Right kidney (tissue), 1 donor: ENCODE results near the gene HEXIM1.

ENCODE experiments used
- DNase-seq: peaks from one replicate; pipeline ENCODE4 v3.0.0-alpha.2; 2016

Gene HEXIM1

DNA sequence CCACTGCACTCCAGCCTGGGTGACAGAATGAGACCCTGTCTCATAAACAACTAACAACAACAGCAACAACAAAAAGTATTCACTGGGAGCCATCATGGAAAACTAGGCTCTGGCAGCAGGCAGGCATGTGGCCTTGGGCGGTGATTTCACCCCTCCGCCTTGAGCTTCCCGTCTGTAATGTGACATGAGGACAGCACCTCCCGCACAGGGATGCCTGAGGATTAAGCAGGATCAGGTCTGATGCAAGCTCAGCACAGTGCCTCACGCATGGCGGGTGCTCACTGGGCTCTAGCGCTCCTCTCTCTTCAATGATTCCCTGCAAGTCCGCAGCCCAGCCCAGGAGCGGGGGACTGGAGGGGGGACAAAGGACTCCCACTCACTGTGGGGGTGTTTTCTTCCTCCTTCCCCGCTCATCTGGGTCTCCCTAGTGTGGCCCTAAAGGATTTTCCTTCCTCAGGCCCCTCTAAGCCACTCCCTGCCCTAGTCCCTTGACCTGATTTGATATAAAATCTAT is 18.8 kb upstream of the HEXIM1 start:
- no peak for DNase-seq

DNA sequence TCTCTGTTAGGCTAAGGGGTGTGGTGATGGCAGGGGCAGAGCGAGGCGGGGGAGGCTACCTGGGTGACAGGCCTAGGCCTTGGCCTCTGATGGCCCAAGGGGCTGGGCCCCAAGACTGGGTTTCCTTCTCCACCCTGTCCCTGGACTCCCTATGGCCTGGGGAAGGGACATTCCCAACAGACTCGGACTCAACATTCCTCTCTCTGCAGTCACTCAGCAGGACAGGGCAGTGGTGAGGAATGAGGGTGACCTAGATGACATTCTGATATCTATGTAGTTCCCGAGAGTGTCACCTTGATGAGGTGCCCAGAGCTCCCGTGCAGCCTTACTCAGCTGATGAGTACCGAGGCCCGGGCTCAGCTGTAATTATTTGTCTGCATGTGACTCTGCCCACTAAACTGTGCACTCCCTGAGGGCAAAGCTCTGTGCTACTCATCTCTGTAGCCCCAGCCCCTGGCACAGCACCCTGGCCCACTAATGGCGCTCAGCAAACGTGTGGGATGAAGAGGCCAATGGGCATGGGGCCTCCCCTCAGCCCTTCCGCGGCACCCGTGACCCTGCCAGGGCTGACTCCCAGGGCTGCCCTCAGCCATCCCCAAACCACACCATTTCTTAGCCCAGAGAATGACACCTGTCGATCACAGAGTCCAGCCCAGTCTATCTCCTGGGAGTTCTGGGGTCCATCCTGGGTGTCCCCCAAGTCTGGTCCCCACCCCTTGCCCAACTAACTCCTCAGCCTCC is 18.2 kb upstream of the HEXIM1 start:
- no peak for DNase-seq

DNA sequence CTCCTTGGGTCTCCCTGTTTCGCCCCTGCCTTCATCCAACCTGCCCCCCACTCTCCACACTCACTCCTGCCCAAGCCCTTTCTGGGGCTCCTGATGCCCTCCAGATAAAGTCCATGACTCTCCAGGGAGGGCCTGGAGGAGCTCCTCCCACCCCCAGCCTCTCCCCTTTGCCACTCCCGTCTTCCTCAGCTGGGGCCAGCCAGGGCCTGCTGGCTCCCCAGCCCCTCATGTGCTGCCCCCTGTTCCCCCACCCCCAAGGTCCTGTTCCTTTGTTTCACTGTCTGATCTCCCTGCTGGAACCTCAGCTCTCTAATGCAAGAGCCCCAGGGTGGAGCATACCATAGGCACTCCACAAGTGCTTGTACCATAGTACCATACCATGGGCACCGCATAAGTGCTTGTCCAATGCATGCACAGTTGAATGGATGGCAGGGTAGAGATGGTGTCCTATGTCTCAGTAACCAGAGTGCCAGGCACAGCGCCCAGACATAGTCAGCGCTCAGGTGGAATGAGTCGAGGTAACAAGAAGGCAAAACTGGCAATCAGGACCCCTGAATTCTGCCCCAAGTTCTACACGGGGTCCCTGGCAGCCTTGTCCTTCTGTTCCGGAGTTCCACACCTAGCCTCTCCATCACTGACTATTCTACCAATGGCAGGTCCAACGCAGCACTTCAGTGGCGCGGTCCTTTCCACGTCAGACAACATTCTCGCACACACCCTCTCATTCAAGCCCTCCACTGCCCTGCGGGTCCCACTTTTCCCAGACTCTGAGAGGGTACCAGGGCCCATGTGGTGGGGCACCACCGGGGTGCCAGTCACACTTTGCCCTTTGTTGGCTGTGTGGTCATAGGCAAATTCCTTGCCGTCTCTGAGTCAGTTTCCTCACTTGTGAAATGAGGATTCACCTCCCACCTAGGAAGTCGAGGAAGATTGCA is 17.3 kb upstream of the HEXIM1 start:
- DNase-seq: no peak

DNA sequence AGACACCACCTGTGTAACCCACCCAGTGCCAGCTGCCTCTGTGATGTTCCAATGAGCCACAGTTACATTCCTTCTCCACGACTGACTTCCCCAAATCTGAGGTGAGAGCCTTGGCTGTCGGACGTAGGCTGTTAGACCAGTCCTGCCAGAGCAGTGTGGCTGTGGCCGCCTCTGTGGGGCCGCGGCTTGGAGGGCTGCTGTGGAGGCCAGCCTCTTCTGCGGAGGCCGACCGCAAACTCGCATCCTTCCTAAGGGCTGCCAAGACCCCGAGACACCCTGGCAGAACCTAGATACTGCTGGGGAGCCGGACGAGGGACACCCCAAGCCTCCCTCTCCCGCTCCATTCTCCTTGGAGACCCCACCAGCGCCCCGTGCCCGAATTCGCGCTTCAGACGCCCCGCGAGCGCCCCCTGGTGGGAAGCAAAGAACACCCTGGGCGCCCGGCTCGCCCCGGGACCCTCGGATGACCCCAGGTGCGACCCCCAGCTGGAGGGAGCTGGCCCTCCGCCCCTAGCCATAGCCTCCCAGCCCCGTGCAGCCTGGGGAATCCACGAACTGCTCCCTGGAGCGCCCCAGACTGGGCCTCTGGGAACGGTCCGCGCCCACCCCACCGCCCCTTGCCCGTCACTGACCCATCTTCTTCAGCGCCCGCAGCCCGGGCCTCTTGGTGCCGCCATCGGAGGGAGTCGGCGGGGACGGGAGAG is 16.5 kb upstream of the HEXIM1 start:
- peak; percentile 78 for DNase-seq

DNA sequence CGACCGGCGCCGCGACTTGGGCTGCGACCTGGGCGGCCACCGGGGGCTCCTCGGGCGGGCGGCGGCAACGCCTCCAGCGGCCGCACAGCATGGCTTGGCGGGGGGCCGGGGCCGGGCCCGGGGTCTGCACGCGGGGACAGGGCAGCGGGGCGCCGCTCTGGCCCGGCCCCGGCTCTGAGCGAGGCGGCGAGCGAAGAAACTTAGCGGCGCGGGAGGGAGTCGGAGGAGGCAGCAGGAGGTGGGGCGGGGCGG is 16.0 kb upstream of the HEXIM1 start, which contains the start of gene PLCD3:
TSS of gene PLCD3 (minus strand) at position 196 of the 252 bp plus-strand sequence. CDS start at position 91, 105 bp downstream.
- no peak for DNase-seq

DNA sequence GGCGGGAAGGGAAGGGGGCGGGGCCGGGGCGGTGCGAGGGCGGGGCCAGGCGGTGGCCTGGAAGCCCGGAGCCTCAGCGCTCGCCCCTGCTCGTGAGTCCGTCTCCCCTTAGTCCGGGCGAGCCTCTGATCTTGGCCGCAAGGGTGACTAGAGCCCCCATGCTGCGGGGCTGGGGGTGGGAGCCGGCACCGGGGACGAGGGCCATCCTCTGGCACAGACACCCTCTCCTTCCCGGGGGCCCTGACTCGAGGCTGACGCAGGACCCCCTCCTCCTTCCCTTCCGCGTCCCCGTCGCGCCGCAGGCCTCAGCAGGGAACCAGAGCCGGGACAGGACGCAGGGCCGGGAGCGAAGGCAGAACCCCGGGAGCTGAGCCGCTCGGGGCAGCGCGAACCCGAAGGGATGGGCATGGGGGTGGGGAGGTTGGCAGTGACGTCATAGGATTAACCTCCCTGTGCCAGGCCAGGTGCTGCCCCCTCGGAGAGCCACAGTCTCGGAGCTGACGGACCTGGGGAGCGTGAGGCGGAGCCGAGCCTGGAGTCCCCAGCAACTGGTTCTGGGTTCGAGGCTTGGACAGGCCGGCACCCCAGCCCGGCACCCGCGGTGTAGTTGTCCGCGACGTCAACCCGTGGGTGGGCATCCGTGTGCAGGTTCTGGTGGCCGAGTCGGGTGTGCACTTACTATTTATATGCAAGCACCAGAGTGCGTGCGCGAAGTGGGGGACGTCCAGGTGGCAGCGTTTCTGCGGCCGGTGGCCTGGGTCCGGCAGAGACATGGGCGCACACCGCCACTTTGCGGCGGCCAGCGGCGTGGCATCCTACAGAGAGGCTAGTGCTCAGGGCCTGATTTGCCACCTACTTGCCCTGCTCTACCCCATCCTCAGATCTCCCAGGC is 15.5 kb upstream of the HEXIM1 start:
- DNase-seq: peak; percentile 93

DNA sequence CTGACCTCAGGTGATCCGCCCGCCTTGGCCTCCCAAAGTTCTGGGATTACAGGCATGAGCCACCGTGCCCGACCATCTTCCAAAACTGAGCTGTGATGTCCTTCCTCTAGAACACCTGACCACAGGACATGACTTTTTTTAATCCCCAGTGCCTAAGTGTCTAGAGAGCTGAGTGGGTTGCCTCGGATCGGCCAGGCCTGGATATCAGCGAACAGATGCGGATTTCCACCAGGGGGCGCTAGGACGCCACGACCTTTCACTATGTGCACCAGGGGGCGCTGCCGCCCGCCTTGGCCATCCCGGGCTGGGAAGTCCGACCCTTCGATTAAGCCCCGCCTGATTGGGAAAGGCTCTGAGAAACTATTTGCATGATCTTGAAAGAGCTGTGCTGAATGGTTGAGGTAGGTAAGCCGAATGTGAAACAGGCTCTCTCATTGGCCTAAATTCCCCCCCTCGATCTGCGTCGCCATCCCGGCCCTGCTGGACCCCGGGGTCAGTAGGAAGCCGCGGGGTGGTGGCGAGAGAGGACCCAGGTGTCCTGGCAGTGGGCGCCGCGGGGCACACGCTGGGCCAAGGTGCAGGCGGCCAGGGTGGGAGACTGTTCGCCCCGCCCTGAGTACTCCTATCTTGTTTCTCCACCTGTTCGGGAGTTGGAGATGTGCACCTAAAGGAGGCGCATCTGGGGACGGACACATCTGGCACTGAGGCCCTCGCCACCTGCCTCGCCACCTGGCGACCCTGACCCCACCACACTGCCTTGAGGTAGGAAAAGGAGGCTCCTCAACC is 12.9 kb upstream of the HEXIM1 start, which contains the start of gene ACBD4:
TSS of gene ACBD4 (plus strand) at position 496 of the 786 bp plus-strand sequence. CDS start 458 bp downstream, outside the sequence.
- DNase-seq: peak; percentile 91

DNA sequence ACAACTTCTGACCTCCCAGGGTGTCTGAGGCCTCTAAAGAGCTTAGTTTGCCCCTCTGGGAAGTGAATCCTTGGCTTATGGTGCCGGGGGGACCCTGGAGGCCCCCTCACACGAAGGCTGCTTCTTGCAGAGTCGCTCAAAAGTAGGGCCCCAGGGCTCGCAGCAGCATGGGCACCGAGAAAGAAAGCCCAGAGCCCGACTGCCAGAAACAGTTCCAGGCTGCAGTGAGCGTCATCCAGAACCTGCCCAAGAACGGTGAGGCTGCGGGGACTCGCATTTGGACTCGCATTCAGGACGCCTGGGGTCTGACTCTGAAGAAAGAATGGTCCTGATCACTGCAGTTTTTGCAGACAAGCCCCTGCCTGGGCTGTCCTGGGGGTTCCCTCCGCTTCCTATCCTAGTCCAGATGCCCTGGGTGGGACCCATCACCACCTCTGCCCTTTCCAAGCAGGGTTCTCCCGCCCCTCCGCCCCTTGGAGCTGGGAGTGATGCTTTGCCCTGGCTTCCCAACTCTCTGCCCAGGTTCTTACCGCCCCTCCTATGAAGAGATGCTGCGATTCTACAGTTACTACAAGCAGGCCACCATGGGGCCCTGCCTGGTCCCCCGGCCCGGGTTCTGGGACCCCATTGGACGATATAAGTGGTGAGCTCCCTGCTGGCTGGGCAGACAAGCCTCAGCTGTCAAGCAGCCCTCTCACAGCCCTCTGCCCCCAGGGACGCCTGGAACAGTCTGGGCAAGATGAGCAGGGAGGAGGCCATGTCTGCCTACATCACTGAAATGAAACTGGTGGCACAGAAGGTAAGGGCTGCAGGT is 12.1 kb upstream of the HEXIM1 start:
- no peak for DNase-seq

DNA sequence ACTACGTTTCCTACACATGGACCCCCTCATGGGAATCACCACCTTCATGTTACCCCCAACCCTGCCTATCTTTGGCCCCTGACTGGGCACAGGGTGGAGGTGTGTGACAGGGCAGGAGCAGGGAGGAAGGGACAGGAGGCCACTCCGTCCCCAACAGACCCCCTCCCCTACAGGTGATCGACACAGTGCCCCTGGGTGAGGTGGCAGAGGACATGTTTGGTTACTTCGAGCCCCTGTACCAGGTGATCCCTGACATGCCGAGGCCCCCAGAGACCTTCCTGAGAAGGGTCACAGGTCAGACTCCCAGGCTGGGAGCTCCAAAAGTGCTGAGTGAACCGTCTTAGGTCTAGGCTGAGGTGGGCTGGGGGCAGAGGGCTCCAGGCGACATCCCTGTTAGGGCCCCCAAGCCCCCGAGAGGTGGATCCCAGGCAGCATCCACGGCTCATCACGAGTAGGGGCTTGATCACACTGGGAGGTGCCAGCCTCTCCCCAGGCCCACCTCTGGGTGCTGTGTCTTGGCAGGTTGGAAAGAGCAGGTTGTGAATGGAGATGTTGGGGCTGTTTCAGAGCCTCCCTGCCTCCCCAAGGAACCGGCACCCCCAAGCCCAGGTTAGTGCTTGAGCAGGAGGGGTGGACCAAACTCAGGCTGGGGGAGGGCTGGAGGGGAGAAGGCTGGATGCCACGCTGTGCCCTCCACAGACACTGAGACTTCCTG is 11.3 kb upstream of the HEXIM1 start:
- no peak for DNase-seq

DNA sequence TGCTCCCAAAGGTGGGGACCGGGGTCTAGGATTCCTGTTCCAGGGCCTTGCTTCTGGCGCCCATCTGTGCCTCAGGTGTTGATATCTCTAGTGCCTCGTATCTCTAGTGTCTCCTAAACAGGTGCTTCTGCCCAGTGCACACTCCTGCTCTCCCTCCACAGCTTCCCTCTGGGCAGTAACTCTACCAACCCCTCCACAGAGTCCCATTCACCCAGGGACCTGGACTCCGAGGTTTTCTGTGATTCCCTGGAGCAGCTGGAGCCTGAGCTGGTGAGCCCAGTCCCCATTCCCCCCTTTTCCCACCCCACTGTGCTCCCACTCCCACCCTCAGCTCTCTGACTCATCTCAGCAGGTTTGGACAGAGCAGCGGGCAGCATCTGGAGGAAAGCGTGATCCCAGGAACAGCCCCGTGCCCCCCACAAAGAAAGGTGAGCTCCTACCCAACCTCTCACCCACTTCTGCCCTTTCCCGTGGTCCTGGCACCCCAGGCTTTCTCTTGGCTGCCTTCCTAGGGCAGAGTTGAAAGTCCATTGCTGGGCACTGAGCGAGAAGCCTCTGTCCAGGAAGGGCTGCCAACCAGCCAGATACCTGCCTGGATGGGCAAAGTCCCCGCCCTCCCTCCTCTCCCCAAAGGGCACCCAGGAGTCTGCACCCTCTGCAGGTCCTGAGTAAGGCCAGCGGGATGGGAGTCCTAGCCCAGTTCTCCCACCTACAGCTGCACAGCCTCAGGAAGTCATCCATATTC is 10.5 kb upstream of the HEXIM1 start:
- no peak for DNase-seq

DNA sequence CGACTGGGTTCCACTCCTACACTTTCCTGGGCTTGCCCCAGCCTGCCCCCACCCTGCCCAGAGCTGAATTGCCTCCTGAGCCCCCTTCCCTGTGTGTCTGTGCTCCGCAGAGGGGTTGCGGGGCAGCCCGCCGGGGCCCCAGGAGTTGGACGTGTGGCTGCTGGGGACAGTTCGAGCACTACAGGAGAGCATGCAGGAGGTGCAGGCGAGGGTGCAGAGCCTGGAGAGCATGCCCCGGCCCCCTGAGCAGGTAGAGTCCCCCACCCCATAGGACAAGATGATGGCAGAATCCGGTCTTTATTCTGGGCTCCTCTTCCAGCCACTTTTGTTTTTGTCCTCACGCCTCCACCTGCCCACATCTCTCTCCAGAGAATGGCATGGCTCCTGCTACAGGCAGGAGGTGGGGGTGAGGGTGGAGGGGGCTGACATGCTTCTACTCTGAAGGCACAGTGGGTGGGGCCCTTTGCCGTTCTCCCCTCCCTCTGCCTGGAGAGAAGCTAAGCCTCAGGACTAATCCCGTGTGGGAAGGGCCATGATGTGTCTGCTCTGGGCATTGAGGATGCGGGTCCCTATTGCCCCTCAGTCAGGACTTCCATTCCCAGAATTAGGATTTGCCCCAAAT is 9.3 kb upstream of the HEXIM1 start:
- no peak for DNase-seq

DNA sequence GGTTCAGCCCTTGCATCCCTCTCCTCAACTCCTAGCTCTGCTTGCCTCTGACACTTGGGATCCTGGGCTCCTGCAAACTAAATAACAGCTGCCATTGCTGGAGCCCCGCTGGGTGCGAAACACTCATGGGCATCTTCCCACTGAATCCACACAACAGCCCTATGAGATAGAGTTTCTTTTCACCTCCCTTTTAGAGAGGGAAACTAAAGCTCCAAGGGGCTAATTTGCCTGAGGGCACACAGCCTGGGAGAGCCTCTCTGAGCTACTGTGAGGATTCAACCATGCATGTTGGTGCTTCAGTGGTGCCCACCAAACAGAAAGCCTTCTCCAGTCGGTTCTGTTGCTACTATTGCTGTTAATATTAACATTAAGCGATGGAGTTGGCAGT is 8.7 kb upstream of the HEXIM1 start:
- no peak for DNase-seq

DNA sequence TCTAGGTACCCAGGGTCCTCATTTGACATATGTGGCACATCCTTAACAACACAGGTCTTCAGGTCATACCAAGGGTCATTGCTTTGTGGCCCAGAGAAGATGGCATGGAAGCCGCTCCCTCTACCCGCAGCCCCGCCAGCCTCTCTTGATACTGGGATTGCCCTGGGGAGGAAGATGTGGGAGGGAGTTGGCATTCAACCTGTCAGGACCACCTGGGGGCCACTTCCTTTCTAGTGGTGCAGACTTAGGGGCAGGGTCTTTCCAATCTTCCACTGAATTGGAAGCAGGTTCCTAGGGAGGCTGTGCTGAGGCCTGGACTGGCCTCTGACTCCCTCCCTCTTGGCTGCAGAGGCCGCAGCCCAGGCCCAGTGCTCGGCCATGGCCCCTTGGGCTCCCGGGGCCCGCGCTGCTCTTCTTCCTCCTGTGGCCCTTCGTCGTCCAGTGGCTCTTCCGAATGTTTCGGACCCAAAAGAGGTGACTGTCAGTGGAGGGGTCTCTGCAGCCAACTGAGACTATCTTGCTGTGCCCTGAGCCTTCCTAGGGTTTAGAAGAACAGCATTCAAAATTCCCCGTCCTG is 5.1 kb upstream of the HEXIM1 start:
- no peak for DNase-seq

DNA sequence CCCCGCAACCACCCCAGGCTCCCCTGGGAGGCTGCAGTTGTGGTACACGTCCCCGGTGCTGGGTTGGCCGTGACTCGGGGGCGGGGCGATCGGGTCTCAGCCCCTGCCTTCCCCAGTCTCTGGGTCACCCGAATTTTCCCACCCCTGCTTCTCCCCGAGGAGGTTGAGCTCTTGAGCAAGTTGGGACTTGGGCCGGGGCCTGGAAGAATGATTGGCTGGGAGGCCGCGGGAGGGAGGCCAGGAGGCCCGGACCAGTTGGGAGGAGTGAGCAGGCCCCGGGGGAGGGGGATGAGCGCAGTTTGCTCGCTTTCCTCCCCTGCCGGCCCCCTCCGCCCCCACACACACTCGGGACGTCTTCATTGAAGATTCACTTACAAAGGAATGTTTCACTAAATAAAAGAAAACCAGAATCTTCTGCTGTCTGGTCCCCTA is 4.5 kb upstream of the HEXIM1 start:
- peak; percentile 81 for DNase-seq

DNA sequence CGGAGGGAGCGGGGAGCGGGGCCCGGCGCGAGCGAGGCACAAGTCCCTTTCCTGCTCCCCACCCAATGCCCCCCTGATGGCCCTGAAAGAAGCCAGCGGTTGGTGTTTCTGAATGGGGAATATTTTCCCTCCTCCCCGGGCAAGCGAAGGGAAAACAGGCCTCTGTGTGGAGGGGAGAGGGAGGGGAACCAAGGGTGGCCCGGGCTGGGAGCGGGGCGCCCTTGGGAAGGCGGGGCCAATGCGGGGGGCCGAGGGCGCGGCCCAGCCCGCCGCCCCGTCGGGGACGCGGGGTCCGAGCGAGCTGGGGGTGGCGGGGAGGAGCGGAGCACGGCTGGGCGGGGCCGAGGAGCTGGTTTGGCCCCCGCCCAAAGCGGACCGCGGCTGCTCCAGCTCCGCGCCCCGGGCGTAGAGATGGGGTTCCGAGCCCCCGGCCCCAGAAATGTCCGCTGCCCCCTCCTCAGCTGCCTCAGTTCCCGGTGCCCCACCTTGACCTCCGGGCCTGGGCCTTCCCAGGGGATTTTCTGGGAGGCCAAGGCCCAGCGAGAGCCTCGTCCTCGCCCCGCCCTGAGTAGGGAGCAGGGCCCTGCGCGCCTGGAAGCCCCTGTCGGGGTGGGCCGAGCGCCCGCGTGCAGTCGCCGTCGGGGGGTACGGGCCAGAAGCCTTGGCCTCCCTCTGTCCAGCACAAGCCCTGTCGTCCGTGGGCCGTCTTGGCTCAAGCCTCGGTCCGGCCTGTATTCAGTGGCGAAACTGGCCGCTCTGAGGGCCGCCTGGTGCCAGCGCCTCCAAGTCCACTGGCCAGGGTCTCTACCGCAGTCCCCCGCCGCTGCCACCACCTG is 3.9 kb upstream of the HEXIM1 start:
- peak; percentile 67 for DNase-seq

DNA sequence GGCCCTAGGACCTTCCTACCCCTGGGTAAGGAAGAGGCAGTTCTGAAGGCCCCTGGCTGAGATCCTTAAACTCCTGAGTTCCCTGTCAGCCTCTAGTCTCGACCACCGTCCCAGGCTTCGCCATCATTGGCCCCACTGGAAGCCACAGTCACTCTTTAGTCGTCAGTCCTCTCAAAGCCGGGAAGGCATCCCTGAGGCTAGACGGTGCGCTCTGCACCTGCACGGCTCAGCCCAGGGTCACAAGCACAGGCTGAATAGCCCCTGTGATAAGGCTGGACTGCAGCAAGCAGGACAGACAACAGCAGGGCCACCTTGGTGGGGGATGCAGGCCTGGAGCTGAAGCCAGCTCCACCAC is 3.3 kb upstream of the HEXIM1 start:
- no peak for DNase-seq

DNA sequence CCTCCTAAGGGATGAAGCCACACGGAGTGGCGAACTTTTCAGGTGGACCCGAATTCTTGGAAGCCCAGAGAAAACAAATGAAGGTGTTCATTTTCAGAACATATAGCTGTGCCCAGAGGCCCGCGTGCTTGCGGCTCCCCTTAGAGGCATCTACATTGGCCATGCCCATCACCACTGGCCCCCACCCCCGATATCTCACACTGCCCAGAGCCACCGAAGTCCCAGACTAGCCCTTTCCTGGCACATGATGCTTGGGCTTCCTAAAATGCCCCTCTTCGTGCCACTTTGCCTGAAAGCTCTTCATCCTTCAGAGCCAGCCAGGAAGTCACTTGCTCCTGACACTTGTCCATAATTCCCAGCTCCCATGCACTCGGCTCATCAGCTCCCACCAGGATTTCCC is 2.1 kb upstream of the HEXIM1 start:
- DNase-seq: no peak
